HG03280 (cell line): ENCODE measurements around the gene CHAC2.
"Not testable (repeated sequence)": the region's sequence is repeated elsewhere in the genome, so short reads cannot be mapped to it uniquely, and the experiment has no call there.

ENCODE experiments used
- ATAC-seq: cut with Tn5 transposase; IDR thresholded peaks from one replicate; pipeline ENCODE4 v1.9.1; 2021; ENCODE audit warnings: mild to moderate bottlenecking, moderate library complexity; ENCODE audit not compliant: unreplicated experiment

Gene CHAC2

GRCh38 chr2:53777134-53777533, 9.5 kb downstream of the CHAC2 start:
- no peak for ATAC-seq

GRCh38 chr2:53778536-53779162, 11.0 kb downstream of the CHAC2 start:
- no peak for ATAC-seq

GRCh38 chr2:53780056-53780455, 12.5 kb downstream of the CHAC2 start:
- no peak for ATAC-seq

- no peak for ATAC-seq
Measured at GRCh38 chr2:53782676-53783075, 15.1 kb downstream of the CHAC2 start.

GRCh38 chr2:53784436-53784835, 16.8 kb downstream of the CHAC2 start:
- ATAC-seq = no peak

- no peak for ATAC-seq
Measured at GRCh38 chr2:53785366-53785765, 17.8 kb downstream of the CHAC2 start.

DNA sequence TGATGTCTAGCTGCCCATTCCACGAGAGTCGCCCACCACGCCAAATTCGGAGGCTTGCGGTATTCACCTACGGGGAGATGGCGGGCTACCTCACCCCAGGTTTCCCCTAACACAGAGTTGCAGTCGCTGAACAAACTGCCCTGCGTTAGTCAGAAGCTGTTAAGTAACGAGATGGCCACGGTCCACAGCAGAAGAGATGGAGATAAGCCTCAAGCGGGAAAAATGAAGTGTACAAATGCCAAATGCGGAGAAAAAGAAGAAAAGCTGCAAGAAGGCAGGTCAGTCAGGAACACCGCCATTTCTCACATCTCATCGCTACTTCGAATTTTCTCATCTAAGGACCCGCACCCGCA, 18.7 kb downstream of the CHAC2 start:
- peak; percentile 1 for ATAC-seq

GRCh38 chr2:53786705-53787613, 19.4 kb downstream of the CHAC2 start, which contains the start of the genes ASB3 and ERLEC1:
TSS of gene ASB3 (minus strand) at chr2:53786953. CDS start at chr2:53765572, 21,381 bp downstream.
TSS of gene ERLEC1 (plus strand) at chr2:53787044. CDS start at chr2:53787211, 167 bp downstream.
- ATAC-seq = peak; percentile 95

DNA sequence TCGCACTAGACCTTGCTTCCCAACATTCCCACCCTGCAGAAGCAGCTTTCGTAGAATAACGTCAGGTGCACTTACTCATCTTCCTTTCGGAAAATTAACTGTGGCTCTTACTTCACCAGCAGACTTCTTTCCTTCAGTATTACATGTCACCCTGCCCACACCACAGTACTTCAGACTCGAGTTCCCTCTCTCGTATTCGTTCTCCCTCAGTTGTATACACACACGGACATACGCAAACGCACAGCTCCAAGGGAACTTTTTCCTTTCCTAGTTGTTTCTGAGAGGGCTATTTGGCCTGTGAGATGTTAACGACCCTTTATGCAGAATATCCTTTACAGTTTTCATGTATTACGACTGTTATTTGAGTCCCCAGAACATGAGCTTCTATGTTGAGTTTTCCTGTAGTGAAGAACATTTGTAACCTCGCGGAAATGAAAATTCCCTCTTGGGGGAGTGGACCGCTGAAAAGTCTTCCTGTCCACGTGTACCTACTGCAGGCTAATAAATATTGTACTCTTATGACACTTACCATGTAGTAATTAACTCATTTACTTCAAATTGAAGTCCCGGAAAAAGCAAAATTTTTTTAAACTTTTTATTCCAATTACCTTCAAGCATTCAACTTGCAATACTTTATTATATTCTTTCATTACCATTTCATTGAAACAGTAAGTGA, 20.1 kb downstream of the CHAC2 start:
- no peak for ATAC-seq

DNA sequence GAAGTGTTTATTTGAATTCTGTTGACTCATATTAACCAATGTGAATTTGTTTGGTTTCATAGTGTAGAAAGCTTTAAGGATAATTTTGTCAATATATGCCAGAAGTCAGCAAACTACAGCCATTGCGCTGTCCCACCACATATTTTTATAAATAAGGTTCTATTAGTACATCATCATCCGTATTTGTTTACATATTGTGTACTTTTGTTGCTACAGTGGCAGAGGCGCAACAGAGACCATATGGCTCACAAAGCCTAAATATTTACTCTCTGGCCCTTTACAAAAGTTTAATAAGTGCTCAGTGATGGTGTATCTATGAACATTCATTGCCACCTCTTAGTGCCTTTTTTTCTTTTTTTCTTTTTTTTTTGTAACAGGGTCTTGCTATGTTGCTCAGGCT, 25.7 kb downstream of the CHAC2 start:
- no peak for ATAC-seq

DNA sequence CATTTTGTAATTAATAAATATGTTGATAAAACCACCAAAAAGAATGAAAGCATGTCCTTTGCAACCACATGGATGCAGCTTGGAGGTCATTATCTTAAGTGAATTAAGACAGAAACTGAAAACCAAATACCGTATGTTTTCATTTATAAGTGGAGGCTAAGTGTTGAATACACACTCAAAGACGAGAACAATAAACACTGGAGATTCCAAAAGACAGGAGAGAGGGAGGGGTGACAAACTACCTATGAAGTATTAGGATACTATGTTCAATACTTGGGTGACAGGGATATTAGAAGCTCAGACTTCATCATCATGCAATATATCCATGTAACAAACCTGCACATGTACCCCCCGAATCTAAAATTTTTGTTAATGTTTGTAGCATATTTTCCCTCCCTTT, 26.2 kb downstream of the CHAC2 start:
- ATAC-seq = no peak

GRCh38 chr2:53801547-53801946, 33.9 kb downstream of the CHAC2 start:
- no peak for ATAC-seq

DNA sequence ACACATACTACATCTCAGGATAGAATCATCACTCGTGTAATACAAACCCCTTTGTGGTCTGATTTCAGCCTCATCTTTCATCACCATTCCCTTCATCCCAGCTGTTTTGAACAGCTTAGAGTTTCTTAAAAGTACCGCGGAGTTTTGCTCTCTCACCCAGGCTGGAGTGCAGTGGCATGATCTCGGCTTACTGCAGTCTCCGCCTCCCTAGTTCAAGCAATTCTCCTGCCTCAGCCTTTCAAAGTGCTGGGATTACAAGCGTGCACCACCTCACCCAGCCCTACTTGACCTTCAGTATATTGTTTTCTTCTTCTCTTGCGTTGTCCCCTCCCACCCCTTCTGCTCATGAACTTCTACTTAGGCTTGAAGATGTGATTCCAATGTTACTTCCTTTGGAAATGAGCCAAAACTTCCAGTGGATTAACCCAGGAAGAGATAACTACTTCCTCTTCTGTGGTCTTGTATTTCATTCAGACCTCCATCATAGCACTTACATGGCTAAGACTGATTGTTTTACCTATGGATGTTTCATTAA, 35.1 kb downstream of the CHAC2 start:
- ATAC-seq = no peak

DNA sequence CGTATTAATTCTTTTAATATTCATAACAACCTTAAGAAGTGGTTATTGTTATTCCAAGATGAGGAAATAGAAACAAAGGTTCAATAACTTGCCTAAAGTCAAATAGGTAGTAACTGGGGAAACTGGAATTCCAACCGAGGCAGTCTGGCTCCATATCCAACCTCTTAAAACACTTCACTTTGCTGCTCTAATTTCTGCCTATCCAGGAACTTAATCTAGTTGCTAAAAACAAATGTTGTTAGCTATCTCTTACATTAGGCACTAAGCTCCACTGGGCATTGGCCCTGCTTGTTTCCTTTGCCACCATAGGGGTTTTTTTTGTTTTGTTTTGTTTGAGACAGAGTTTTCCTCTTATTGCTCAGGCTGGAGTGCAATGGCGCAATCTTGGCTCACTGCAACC, 44.0 kb downstream of the CHAC2 start:
- no peak for ATAC-seq

DNA sequence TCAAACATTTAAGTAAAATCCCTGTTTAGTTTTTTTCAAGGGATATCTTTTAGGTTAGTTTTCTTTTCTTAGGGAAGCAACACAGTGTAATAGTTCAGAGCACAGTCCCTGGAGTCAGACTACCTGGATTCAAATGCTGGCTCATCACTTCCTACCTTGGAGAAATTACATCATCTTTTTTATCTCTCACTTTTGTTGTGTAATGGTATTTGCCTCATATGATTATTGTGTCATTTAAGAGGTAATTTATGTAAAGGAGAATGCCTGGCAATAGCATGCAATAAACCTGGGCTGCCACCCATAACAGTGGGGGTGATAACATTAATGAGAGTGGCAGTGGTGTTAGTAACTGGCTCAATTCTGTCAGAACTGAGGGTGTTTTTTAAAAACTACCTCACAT, 45.5 kb downstream of the CHAC2 start:
- ATAC-seq = no peak

DNA sequence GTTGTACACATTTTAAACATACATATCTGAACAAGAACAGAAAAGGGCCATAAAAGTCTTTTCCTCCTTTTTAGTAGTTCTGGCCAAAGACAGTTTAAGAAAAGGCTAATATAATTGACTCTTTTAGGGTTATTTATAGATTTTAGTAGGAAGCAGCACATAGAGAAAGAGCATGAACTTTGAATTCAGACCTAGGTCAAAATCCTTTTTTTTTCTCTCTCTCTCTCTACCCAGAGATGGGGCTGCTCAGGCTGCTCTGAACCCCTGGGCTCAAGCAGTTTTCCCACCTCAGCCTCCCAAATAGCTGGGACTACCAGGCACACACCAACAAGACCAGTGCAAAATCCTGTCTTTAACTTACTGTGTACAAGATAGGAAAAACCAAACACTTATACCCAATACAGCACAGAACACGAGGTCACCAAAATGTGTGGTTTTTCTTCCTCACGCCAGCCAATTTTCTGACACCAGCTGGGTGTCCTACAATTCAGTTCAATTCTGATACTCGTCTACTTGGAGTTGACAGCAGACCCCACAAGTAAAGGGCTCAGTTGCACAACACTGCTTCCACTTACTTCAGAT, 51.3 kb downstream of the CHAC2 start:
- ATAC-seq = no peak

DNA sequence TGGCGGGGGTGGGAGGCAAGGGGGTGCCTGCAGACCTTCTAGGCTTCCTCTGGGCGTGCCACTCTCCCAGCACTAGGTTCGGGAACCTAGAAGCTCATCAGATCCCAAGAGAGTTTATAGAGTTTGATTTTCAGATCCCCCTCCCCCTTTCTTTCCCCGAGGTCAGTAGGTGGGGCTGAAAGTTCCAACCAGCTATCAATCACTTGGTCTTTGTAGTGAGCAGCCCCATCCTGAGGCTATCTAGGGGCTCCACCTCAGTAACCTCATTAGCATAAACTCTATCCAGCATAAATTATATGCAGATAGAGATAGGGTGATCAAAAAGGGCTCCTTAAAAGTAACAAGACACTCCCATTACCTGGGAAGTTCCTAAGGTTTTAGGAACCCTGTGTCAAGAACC, 52.0 kb downstream of the CHAC2 start:
- ATAC-seq = no peak

GRCh38 chr2:53820048-53820447, 52.4 kb downstream of the CHAC2 start:
- ATAC-seq = no peak

- no peak for ATAC-seq
Measured at GRCh38 chr2:53820711-53821110, 53.1 kb downstream of the CHAC2 start.

GRCh38 chr2:53821810-53822209, 54.2 kb downstream of the CHAC2 start:
- ATAC-seq = no peak

DNA sequence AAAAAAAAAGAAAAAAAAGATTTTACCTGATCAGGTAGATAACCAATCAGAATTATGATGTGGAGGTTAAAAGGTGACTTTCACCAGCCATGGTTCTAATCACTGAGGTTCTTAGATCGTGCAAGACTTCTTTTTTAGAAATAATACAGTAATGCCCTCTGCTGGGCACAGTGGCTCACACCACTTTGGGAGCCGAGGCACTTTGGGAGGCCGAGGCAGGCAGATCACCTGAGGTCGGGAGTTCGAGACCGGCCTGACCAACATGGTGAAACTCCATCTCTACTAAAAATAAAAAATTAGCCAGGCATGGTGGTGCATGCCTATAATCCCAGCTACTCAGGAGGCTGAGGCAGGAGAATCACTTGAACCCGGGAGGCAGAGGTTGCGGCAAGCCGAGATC, 56.0 kb downstream of the CHAC2 start:
- not testable (repeated sequence) for ATAC-seq
